ENCODE results near the gene IL1RAPL1.
A peak's percentile ranks its signal among the peaks of the same experiment; 100 is the strongest.
"Not testable (repeated sequence)": the region's sequence is repeated elsewhere in the genome, so short reads cannot be mapped to it uniquely, and the experiment has no call there.

IL1RAPL1 gene

GRCh38 chrX:29295987-29296680 is 708.9 kb downstream of the IL1RAPL1 start:
- Histone ChIP-seq H3K27me3 (ENCODE audit: insufficient read depth, low read length) (no peaks in the 10 kb centered on the region), H3K9me3 (ENCODE audit: insufficient read depth, low read depth, low read length) (no peaks in the 10 kb centered on the region), H3K4me1 (ENCODE audit: insufficient read depth, low read length) (peaks cover 8% of the 10 kb centered on the region; the same call in 1 of the 2 replicates), H3K36me3 (ENCODE audit: insufficient read depth, low read depth, low read length) (no peaks in the 10 kb centered on the region), H3K4me3 (ENCODE audit: low read length) (no peak overlapping the region), H3K27ac (ENCODE audit: low read length) (no peak overlapping the region), H3K9ac (ENCODE audit: low read depth, low read length) (no peak overlapping the region)

GRCh38 chrX:29297171-29297800 is 710.0 kb downstream of the IL1RAPL1 start:
- peak overlapping the region; percentile 30; the same call in 1 of the 2 replicates for H3K4me3 ChIP-seq (ENCODE audit: low read length)
- H3K9ac ChIP-seq (ENCODE audit: low read depth, low read length), result no peak overlapping the region
- no peaks in the 10 kb centered on the region for H3K36me3 ChIP-seq (ENCODE audit: insufficient read depth, low read depth, low read length)
- H3K27ac ChIP-seq (ENCODE audit: low read length), result no peak overlapping the region
- peaks cover 8% of the 10 kb centered on the region; the same call in 1 of the 2 replicates for H3K4me1 ChIP-seq (ENCODE audit: insufficient read depth, low read length)
- no peaks in the 10 kb centered on the region for H3K9me3 ChIP-seq (ENCODE audit: insufficient read depth, low read depth, low read length)
- no peaks in the 10 kb centered on the region for H3K27me3 ChIP-seq (ENCODE audit: insufficient read depth, low read length)

- no peak overlapping the region for H3K9ac ChIP-seq (ENCODE audit: low read depth, low read length)
- no peaks in the 10 kb centered on the region for H3K36me3 ChIP-seq (ENCODE audit: insufficient read depth, low read depth, low read length)
- H3K27me3 ChIP-seq (ENCODE audit: insufficient read depth, low read length), result no peaks in the 10 kb centered on the region
- H3K9me3 ChIP-seq (ENCODE audit: insufficient read depth, low read depth, low read length), result no peaks in the 10 kb centered on the region
- no peak overlapping the region for H3K4me3 ChIP-seq (ENCODE audit: low read length)
- no peak overlapping the region for H3K27ac ChIP-seq (ENCODE audit: low read length)
- H3K4me1 ChIP-seq (ENCODE audit: insufficient read depth, low read length), result peaks cover 8% of the 10 kb centered on the region; the same call in 1 of the 2 replicates
Measured at GRCh38 chrX:29299684-29300083, 712.4 kb downstream of the IL1RAPL1 start.

GRCh38 chrX:29308726-29309125 is 721.5 kb downstream of the IL1RAPL1 start:
- no peaks in the 10 kb centered on the region; the same call in 1 of the 2 replicates for H3K27me3 ChIP-seq (ENCODE audit: insufficient read depth, low read length)
- no peak overlapping the region for H3K27ac ChIP-seq (ENCODE audit: low read length)
- no peaks in the 10 kb centered on the region for H3K36me3 ChIP-seq (ENCODE audit: insufficient read depth, low read depth, low read length)
- no peak overlapping the region for H3K9ac ChIP-seq (ENCODE audit: low read depth, low read length)
- peaks cover 6% of the 10 kb centered on the region for H3K4me1 ChIP-seq (ENCODE audit: insufficient read depth, low read length)
- H3K9me3 ChIP-seq (ENCODE audit: insufficient read depth, low read depth, low read length), result no peaks in the 10 kb centered on the region
- peak overlapping the region; percentile 41 for H3K4me3 ChIP-seq (ENCODE audit: low read length)

- H3K27me3 ChIP-seq (ENCODE audit: insufficient read depth, low read length), result no peaks in the 10 kb centered on the region
- H3K27ac ChIP-seq (ENCODE audit: low read length), result no peak overlapping the region
- H3K9ac ChIP-seq (ENCODE audit: low read depth, low read length), result no peak overlapping the region
- no peak overlapping the region for H3K4me3 ChIP-seq (ENCODE audit: low read length)
- no peaks in the 10 kb centered on the region for H3K36me3 ChIP-seq (ENCODE audit: insufficient read depth, low read depth, low read length)
- H3K9me3 ChIP-seq (ENCODE audit: insufficient read depth, low read depth, low read length), result no peaks in the 10 kb centered on the region
- H3K4me1 ChIP-seq (ENCODE audit: insufficient read depth, low read length), result peaks cover 6% of the 10 kb centered on the region; the same call in 1 of the 2 replicates
Measured at GRCh38 chrX:29315931-29316330, 728.7 kb downstream of the IL1RAPL1 start.

- H3K27ac ChIP-seq (ENCODE audit: low read length), result no peak overlapping the region
Measured at GRCh38 chrX:29318012-29318411, 730.8 kb downstream of the IL1RAPL1 start.

GRCh38 chrX:29332429-29332828 is 745.2 kb downstream of the IL1RAPL1 start:
- H3K4me1 ChIP-seq (ENCODE audit: insufficient read depth, low read length); H3K9ac ChIP-seq (ENCODE audit: low read depth, low read length); H3K36me3 ChIP-seq (ENCODE audit: insufficient read depth, low read depth, low read length): not testable (repeated sequence)

More at GRCh38 chrX:29318012-29318411, 730.8 kb downstream of the IL1RAPL1 start:
- no peaks in the 10 kb centered on the region for H3K27me3 ChIP-seq (ENCODE audit: insufficient read depth, low read length)
- no peak overlapping the region for H3K4me3 ChIP-seq (ENCODE audit: low read length)
- H3K4me1 ChIP-seq (ENCODE audit: insufficient read depth, low read length), result peaks cover 6% of the 10 kb centered on the region; the same call in 1 of the 2 replicates
- no peak overlapping the region for H3K9ac ChIP-seq (ENCODE audit: low read depth, low read length)
- H3K36me3 ChIP-seq (ENCODE audit: insufficient read depth, low read depth, low read length), result no peaks in the 10 kb centered on the region
- no peaks in the 10 kb centered on the region for H3K9me3 ChIP-seq (ENCODE audit: insufficient read depth, low read depth, low read length)

GRCh38 chrX:29333091-29333490 is 745.8 kb downstream of the IL1RAPL1 start:
- not testable (repeated sequence) for H3K27ac ChIP-seq (ENCODE audit: low read length); H3K4me1 ChIP-seq (ENCODE audit: insufficient read depth, low read length); H3K9me3 ChIP-seq (ENCODE audit: insufficient read depth, low read depth, low read length); H3K4me3 ChIP-seq (ENCODE audit: low read length); H3K9ac ChIP-seq (ENCODE audit: low read depth, low read length); H3K27me3 ChIP-seq (ENCODE audit: insufficient read depth, low read length); H3K36me3 ChIP-seq (ENCODE audit: insufficient read depth, low read depth, low read length)

More at GRCh38 chrX:29332429-29332828, 745.2 kb downstream of the IL1RAPL1 start:
- not testable (repeated sequence) for H3K9me3 ChIP-seq (ENCODE audit: insufficient read depth, low read depth, low read length); H3K4me3 ChIP-seq (ENCODE audit: low read length); H3K27ac ChIP-seq (ENCODE audit: low read length); H3K27me3 ChIP-seq (ENCODE audit: insufficient read depth, low read length)

GRCh38 chrX:29348288-29348687 is 761.0 kb downstream of the IL1RAPL1 start:
- Histone ChIP-seq H3K4me3 (ENCODE audit: low read length) (no peak overlapping the region), H3K9me3 (ENCODE audit: insufficient read depth, low read depth, low read length) (no peaks in the 10 kb centered on the region), H3K27ac (ENCODE audit: low read length) (no peak overlapping the region), H3K4me1 (ENCODE audit: insufficient read depth, low read length) (no peaks in the 10 kb centered on the region), H3K36me3 (ENCODE audit: insufficient read depth, low read depth, low read length) (no peaks in the 10 kb centered on the region), H3K27me3 (ENCODE audit: insufficient read depth, low read length) (no peaks in the 10 kb centered on the region), H3K9ac (ENCODE audit: low read depth, low read length) (no peak overlapping the region)

GRCh38 chrX:29359276-29359675 is 772.0 kb downstream of the IL1RAPL1 start:
- no peaks in the 10 kb centered on the region for H3K36me3 ChIP-seq (ENCODE audit: insufficient read depth, low read depth, low read length)
- no peak overlapping the region for H3K27ac ChIP-seq (ENCODE audit: low read length)
- H3K4me1 ChIP-seq (ENCODE audit: insufficient read depth, low read length), result no peaks in the 10 kb centered on the region; the same call in 1 of the 2 replicates
- H3K27me3 ChIP-seq (ENCODE audit: insufficient read depth, low read length), result no peaks in the 10 kb centered on the region
- H3K9me3 ChIP-seq (ENCODE audit: insufficient read depth, low read depth, low read length), result no peaks in the 10 kb centered on the region
- H3K4me3 ChIP-seq (ENCODE audit: low read length), result no peak overlapping the region
- no peak overlapping the region for H3K9ac ChIP-seq (ENCODE audit: low read depth, low read length)

GRCh38 chrX:29374765-29375164 is 787.5 kb downstream of the IL1RAPL1 start:
- not testable (repeated sequence) for H3K36me3 ChIP-seq (ENCODE audit: insufficient read depth, low read depth, low read length); H3K4me3 ChIP-seq (ENCODE audit: low read length); H3K4me1 ChIP-seq (ENCODE audit: insufficient read depth, low read length); H3K27me3 ChIP-seq (ENCODE audit: insufficient read depth, low read length); H3K9me3 ChIP-seq (ENCODE audit: insufficient read depth, low read depth, low read length); H3K9ac ChIP-seq (ENCODE audit: low read depth, low read length); H3K27ac ChIP-seq (ENCODE audit: low read length)

GRCh38 chrX:29376584-29376983 is 789.3 kb downstream of the IL1RAPL1 start:
- Histone ChIP-seq H3K9me3 (ENCODE audit: insufficient read depth, low read depth, low read length) (no peaks in the 10 kb centered on the region), H3K4me3 (ENCODE audit: low read length) (no peak overlapping the region), H3K4me1 (ENCODE audit: insufficient read depth, low read length) (no peaks in the 10 kb centered on the region), H3K9ac (ENCODE audit: low read depth, low read length) (no peak overlapping the region), H3K27me3 (ENCODE audit: insufficient read depth, low read length) (no peaks in the 10 kb centered on the region), H3K27ac (ENCODE audit: low read length) (no peak overlapping the region), H3K36me3 (ENCODE audit: insufficient read depth, low read depth, low read length) (no peaks in the 10 kb centered on the region)
